Endometrial microvascular endothelial cells (primary cell): ENCODE measurements around the gene EPB41L4A. TPM values are rescaled to one million over a fixed set of nuclear protein-coding genes. Genes with fewer than 3 reads are reported as not detected.
"Not testable (repeated sequence)": the region's sequence is repeated elsewhere in the genome, so short reads cannot be mapped to it uniquely, and the experiment has no call there.

Experiments
- in situ Hi-C: cut with HindIII; loops from 2 replicates; pipeline ENCODE4 v1.10.0; 2017; ENCODE audit warnings: low sequenced_read_pairs, low pct_unique_long_range_greater_than_20kb; ENCODE audit errors: inconsistent ontology term
- total RNA-seq: library from RNA; depleted of rRNA; stranded (reverse); fragments of >200 nt; gene quantifications from one replicate; pipeline ENCODE4 v1.2.3, GENCODE V29; 2015; ENCODE audit errors: inconsistent ontology term

EPB41L4A gene
- total RNA-seq, 1 donor from 2014 or later, result 16.5 TPM

DNA sequence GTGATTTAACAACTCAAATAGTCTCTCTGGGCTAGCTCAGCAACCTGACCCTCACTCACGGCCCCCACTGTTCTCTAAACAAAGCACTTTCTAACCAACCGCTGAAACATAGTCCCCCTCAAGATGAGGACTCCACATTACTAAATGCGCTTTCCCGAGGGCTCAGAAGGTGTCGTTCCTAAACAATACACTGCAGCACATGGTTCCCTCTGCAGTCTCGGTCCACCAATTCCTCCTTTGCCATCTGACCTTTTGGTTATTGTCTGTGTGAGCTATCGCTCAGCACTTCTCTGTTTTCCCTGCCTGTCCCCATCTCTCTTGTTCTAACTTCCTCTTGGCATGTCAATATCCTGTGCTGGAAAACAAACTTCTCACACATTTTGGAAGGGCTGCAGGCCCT, 7.2 kb downstream of the EPB41L4A start:
- in situ Hi-C loops, result loop anchor here (25.0 kb wide), 1 partner anchor 200 kb away; no protein-coding TSS in a partner anchor

DNA sequence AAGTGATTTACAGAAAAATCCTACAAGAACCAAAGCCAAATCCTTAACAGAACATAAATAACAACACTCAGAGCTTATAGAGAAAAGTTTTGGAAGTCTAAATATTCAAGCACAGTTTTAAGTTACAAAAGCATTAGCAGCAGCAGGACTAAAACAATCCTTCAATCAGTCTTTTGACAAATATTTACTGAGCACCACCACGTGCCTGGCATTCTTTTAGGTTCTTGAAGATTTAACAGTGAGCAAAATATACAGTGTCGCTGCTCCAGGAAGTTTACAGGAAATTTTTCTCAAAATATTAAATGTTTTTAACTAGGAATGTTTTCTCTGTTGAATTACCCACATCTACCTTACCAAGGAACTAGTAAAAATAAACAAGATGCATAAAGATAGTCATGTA, 11.4 kb downstream of the EPB41L4A start:
- in situ Hi-C loops, result loop anchor here (25.0 kb wide), 1 partner anchor 195 kb away; no protein-coding TSS in a partner anchor

DNA sequence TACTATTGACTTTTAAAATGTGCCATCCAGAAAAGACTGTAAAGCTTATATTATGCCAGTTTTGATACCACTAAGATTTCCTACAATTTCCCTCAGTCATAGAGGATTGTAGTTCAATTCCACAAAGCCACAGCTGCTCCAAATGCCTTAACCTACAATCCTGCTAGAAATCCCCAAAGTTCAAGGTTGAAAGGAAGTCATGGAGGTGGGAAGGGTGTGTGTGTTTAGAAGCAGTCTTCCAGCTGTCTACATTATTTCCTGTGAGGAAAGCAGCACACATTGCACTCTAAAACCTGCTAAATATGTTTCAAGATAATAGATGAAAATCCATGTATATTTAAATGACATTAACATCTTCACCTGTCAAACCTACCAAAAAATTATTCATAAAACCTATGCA, 11.8 kb downstream of the EPB41L4A start:
- in situ Hi-C loops, result loop anchor here (25.0 kb wide), 1 partner anchor 195 kb away; no protein-coding TSS in a partner anchor

DNA sequence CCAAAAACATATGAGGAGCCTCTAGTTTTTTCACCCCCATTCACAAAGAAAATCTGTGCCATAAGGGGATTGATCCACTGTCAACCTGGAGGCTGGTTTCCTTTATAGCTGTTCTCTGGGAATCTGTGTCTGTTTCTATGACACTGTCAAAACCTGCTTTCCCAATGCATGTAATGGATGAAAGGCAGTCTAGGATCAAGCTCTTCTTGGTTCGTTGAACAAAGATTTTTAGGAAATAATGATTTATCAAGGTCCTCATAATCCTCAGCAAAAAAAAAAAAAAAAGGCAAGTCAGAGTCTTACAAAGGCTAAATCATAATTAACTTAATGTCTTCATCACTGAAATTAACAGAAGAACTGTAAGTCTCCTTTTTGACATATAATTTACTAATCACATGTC, 16.0 kb downstream of the EPB41L4A start:
- in situ Hi-C loops, result loop anchor here (25.0 kb wide), 1 partner anchor 191 kb away; no protein-coding TSS in a partner anchor

DNA sequence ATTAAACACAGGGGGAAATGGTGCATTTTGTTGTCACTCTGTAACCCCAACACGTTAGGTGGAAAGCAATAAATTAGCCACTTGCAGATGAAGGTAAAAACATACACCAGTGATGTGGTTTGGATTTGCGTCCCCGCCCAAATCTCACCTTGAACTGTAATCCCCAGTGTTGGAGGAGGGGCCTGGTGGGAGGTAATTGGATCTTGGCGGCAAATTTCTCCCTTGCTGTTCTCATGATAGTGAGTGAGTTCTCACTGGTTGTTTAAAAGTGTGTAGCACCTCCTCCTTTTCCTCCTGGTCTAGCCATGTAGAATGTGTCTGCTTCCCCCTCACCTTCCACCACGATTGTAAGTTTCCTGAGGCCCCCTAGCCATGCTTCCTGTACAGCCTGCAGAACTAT, 17.2 kb downstream of the EPB41L4A start:
- in situ Hi-C loops, result loop anchor here (25.0 kb wide), 1 partner anchor 190 kb away; no protein-coding TSS in a partner anchor

DNA sequence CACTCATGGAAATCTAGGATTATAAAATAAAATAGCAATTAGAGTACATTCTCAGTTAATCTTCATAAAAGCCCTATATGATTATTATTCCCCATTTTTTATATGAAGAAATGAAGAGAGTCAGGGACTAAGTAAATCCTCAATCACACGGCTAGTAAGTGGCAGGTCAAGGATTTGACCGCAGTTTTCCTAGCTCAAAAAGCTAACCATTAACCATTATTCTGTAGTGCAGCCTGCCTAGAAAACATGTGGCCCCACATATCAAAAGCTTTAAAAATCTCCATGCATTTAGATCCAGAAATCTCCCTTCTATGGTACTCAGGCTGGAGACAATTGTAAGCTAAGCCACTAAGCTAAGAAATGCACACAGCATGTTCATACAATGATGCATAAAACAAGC, 21.4 kb downstream of the EPB41L4A start:
- in situ Hi-C loops, result no loop called here

DNA sequence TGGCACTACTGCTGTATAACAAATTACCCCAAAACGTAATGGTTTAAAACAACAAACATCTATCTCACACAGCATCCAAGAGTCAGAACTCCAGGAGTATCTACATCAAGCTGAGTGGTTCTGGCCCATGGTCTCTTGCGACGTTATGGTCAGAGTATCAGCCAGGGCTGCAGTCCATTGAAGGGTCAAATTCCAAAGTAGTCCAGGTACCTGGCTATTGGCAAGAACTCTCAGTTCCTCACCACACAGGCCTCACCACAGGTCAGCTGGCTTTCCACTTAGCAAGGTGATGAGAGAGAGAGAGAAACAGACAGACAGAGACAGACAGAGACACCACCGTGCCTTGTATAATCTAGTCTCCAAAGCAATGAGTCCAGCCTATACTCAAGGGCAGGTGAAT, 22.6 kb downstream of the EPB41L4A start:
- in situ Hi-C loops, result no loop called here

DNA sequence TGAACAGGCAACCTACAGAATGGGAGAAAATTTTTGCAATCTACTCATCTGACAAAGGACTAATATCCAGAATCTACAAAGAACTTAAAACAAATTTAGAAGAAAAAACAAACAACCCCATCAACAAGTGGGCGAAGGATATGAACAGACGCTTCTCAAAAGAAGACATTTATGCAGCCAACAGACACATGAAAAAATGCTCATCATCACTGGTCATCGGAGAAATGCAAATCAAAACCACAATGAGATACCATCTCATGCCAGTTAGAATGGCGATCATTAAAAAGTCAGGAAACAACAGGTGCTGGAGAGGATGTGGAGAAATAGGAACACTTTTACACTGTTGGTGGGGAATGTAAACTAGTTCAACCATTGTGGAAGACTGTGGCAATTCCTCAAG, 23.8 kb downstream of the EPB41L4A start:
- in situ Hi-C loops, result not testable (repeated sequence)

DNA sequence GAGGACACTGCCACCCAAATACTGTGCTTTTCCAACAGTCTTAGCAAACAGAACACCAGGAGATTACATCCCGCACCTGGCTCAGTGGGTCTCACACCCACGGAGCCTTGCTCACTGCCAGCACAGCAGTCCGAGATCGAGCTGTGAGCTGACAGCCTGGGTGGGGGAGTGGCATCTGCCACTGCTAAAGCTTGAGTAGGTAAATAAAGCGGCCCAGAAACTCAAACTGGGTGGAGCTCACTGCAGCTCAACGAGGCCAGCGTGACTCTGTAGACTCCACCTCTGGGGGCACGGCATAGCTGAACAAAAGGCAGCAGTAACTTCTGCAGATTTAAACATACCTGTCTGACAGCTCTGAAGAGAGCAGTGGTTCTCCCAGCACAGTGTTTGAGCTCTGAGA, 28.8 kb downstream of the EPB41L4A start:
- in situ Hi-C loops, result no loop called here

DNA sequence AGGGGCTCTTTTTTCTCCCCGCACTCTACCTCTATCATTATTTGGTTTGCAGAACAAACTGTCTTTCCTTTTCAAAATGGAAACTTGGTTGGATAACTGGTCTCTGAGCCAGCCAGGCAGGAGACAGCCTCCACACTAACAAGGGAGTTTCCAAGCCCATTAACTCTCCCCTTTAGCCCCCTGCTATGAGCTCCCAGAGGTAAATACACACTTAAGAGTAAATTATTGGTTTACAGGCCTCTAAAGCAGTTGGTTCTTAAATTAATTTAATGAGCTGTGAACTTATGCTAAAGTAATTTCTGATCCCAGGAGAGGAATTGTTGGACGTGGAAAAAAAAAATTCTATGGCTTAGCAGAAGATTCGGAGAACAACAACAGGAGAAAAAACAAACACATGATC, 30.3 kb downstream of the EPB41L4A start:
- in situ Hi-C loops, result no loop called here

DNA sequence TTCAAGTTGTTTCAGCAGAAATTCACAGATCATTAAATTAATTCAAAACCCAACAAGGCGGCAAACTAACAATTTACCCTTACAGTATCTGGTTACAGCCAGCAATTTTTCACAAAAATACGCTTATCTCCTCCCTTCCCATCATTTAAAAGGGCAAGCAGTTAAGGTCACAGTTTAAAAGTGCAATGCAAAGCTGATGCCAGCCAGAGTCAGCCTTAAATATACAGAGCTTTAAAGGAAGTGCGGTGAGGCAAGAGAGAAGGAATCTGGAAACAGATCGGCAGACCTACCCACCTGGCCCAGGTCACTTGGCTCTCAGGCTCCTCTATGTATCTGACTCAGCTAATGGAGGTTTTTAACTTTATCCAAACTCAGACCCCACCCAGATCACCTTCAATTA, 31.0 kb downstream of the EPB41L4A start:
- in situ Hi-C loops, result no loop called here

DNA sequence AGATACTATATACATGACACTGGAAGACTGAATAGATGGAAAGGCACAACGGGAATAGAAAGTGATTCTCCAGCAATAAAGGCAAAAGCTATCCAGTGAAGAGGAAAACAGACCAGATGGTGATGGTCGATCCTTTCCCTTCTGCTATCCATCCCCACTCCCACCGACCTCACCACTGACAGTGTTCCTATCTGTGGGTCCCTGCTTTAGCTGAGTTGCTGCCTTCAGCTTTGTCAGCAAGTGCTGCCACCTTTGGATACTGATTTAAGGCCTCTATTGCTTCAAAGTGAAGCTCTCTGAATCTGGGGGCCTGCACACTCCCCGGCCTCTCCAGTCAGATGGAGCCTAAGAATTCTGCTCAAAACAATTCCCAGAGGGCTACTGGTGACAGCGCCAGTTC, 32.3 kb downstream of the EPB41L4A start:
- in situ Hi-C loops, result no loop called here

DNA sequence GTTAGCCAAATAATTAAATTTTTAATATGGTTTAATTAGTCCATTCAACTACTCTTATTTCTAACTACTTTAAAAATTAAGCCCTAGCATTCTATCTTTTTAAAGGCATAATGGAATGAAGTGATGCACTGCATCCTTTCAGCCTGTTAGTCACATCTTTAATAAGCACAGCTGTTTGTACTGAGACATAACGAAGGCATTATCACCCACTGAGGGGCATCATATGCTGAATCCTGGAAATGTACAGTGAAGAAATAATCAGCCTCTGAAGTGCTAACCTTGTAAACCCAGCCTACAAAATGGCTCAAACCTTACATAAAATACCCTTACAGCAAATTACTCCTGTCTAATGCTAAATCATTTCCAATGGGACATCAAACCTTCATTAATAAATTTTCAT, 33.1 kb downstream of the EPB41L4A start:
- in situ Hi-C loops, result no loop called here

DNA sequence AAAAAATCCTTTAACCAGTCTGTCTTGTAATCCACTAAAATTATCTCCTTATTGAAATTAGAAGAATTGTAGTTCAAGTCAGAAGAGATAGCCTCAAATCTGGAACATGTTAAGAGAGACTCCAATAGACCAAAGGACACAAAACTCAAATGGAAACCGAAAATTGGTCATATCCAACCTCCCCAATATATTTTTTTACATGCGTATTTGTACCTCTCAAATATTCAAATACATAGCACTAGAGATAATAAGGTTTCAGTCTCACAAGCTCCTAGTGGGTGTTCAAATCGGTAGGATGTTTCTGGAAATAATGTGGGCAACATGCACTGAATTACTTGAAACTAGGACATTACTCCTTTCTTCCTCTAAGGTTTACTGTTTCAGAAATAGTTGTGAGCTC, 33.5 kb downstream of the EPB41L4A start:
- in situ Hi-C loops, result no loop called here

DNA sequence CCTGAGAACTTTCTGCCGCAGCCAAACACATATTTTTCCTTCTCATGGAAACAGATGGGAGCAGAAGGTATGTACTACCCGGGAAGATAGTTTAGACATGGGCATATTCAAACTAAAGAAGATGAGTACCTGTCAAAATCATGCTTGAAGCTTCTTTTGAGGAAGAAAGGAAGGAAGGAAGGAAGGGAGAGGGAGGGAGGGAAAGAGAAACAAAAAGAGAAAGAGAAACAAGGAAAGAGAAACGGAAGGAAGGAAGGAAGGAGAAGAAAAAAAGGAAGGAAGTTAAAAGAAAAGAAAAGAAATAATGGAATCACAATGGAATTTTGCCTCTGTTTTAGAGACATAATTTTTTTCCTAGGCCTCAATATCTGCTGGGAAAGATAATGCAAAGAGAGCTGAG, 34.6 kb downstream of the EPB41L4A start:
- in situ Hi-C loops, result no loop called here

DNA sequence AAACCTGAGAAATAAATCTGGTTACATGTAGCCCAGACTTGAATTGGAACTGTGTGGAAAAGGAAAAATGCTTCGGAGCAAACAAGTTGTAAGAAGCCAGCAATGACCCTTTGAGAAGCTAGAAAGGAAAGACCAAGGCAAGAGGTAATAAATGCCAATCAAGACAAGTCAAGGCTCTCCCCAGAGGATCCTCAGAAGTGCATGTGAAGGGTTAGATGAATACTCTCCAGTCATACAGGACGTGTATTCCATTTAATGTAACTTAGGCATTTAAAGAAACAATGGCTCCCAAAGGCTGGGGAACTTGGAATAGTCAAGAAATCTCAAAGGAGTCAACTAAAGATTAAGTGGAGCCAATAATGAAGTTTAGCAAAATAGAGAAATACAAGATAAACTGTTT, 36.2 kb downstream of the EPB41L4A start:
- in situ Hi-C loops, result no loop called here

DNA sequence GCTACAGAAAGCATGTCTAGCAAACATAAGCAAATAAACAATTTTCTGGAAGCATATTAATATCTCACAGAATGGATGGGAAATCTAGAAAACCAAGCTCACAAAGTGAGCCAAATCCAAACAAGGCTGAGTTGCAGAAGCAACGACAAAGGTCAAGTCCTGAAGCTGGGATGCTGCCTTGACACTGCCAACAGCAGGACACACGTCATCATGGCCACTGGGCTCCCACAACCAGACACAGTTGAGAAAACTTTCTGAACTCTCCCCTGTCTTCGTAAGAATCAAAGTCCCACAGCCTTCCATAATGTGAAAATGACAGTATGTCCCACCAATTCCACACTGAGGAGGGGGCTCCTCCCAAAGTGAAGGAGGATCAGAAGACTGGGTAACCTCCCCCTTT, 37.6 kb downstream of the EPB41L4A start:
- in situ Hi-C loops, result no loop called here

DNA sequence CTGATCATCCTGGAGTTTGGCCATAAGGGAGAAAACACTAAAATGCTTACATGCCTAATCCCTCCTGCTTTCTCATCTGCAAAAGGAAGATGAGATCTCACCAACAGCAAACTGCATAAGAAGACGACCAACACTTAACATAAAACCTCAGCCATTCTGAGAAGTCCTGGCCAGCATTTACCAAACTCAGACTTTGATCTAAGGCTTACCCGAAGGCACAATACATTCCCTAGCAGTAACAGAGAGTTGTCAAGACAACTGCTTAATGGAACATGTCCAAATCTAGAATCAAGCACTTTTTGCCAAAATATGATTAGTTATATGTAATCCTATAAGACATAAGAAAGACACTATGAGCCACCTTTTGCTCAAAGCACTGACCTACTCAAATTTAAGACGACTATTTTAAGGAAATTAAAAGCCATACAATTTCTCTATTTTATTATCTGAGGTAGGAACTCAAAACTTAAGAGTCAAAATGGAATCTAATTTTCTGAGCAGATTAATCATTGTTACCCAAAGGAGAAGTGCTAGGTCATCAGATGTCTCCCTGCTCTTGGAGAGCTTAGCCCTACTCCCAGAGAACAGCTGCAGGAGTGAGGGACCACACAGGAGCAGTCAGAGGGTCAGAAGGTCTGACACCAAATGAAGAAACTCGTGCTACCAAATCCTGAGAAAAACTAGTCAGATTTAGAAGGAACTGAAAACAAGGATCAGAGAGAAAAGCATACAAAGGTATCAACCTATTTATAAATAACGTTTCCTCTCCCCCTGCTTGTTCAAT, 39.3 kb downstream of the EPB41L4A start:
- in situ Hi-C loops, result no loop called here

DNA sequence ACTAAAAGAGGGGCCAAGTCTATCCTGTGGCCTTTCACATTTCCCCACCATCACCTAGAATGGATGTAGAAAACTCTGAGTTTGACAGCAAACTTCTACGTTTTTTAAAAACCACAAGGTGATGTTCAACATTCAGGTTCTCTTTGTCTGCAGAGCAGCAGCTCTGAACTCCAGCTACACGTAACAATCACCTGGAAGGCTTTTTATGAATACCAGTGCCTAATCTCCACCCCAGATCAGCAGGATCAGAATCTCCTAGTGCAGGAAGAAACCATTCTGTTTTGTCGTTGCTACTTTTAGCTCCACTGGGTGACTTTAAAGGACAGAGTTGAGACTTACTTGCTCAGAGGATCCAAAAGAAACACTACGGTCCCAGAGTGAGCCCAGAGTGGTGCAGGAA, 44.3 kb downstream of the EPB41L4A start:
- in situ Hi-C loops, result no loop called here

DNA sequence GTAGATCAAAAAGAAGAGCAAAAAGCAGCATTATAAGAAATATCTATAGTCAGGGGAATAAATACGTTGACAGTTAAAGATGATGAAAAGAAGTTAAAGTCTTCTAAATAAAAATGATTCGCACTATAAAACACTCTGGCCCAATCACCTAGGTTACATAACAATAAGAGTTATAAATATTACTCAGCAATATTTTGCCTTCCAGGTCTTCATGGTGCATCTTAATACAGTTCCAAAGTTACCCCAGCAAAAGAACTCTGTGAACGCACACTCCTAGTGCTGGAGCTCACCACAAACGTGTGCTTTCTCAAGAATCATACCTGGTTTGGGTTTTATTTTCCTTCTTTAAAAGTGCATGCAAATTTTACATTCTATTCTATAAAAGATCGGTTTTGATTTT, 44.7 kb downstream of the EPB41L4A start:
- in situ Hi-C loops, result no loop called here

DNA sequence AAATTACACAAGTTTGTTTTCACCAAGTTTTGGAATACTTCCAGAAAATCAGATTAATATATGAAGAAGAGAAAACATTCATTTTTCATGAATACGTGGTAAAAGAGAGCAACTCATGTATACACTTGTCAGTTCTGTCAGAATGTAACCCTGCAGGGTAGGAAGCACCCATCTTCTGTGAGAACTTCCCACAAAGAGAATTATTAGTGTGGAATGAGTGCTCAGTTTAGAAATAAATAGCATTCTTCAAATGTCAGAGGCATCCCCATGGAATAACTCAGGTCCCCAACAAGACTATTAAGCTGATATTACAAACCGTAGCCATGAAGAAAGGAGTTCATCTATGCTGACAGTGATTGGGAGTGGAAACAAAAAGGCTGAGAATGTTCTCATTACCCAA, 45.2 kb downstream of the EPB41L4A start:
- in situ Hi-C loops, result no loop called here
